Activated naive CD8-positive, alpha-beta T cell treated with anti-CD3 and anti-CD28 coated beads for 36 hours (primary cell): ENCODE results near the gene SORCS1. TPM values are rescaled to one million over a fixed set of nuclear protein-coding genes. Genes with fewer than 3 reads are reported as not detected.

Experiments used
- DNase-seq: peaks from one replicate; pipeline ENCODE4 v3.0.0; 2021
- H3K27ac Mint-ChIP-seq: one replicate; pipeline ENCODE4 v1.8.0; 2022; ENCODE audit warnings: mild to moderate bottlenecking, moderate library complexity, mixed read lengths
- H3K27me3 Mint-ChIP-seq: one replicate; pipeline ENCODE4 v1.8.0; 2022; ENCODE audit warnings: mild to moderate bottlenecking, mixed read lengths
- H3K36me3 Mint-ChIP-seq: one replicate; pipeline ENCODE4 v1.8.0; 2021; ENCODE audit warnings: mild to moderate bottlenecking, mixed read lengths
- H3K4me1 Mint-ChIP-seq: one replicate; pipeline ENCODE4 v1.8.0; 2021; ENCODE audit warnings: mixed read lengths
- H3K4me3 Mint-ChIP-seq: one replicate; pipeline ENCODE4 v1.8.0; 2022; ENCODE audit warnings: mild to moderate bottlenecking, moderate library complexity, mixed read lengths
- H3K9me3 Mint-ChIP-seq: one replicate; pipeline ENCODE4 v1.8.0; 2022; ENCODE audit warnings: mixed read lengths
- total RNA-seq, 2 experiments: library from RNA; stranded (reverse); gene quantifications; one replicate each; pipeline ENCODE4 v1.2.3, GENCODE V29; 2021

SORCS1 gene
- total RNA-seq, 2 experiments from 2014 or later: not detected

- H3K4me3 Mint-ChIP-seq: no peak overlapping the region
- H3K27ac Mint-ChIP-seq: no peak overlapping the region
- H3K27me3 Mint-ChIP-seq: no peaks in the 10 kb centered on the region
- no peaks in the 10 kb centered on the region for H3K36me3 Mint-ChIP-seq
- H3K9me3 Mint-ChIP-seq: peaks cover 6% of the 10 kb centered on the region
- DNase-seq: no peak
- no peaks in the 10 kb centered on the region for H3K4me1 Mint-ChIP-seq
Measured at GRCh38 chr10:107141524-107142061, 22.9 kb downstream of the SORCS1 start.

GRCh38 chr10:107139237-107139636 lies 25.3 kb downstream of the SORCS1 start:
- H3K9me3 Mint-ChIP-seq: peaks cover 1% of the 10 kb centered on the region

GRCh38 chr10:107133656-107134055 lies 30.9 kb downstream of the SORCS1 start:
- H3K4me3 Mint-ChIP-seq: no peak overlapping the region
- DNase-seq: no peak
- H3K36me3 Mint-ChIP-seq: no peaks in the 10 kb centered on the region
- no peak overlapping the region for H3K27ac Mint-ChIP-seq
- H3K27me3 Mint-ChIP-seq: no peaks in the 10 kb centered on the region
- H3K4me1 Mint-ChIP-seq: no peaks in the 10 kb centered on the region
- no peaks in the 10 kb centered on the region for H3K9me3 Mint-ChIP-seq

More at GRCh38 chr10:107139237-107139636, 25.3 kb downstream of the SORCS1 start:
- H3K36me3 Mint-ChIP-seq: no peaks in the 10 kb centered on the region
- H3K27ac Mint-ChIP-seq: no peak overlapping the region
- H3K4me3 Mint-ChIP-seq: no peak overlapping the region
- no peak for DNase-seq
- no peaks in the 10 kb centered on the region for H3K27me3 Mint-ChIP-seq
- H3K4me1 Mint-ChIP-seq: no peaks in the 10 kb centered on the region

- no peak for DNase-seq
- H3K27me3 Mint-ChIP-seq: no peaks in the 10 kb centered on the region
- H3K27ac Mint-ChIP-seq: no peak overlapping the region
- H3K4me1 Mint-ChIP-seq: no peaks in the 10 kb centered on the region
- H3K36me3 Mint-ChIP-seq: no peaks in the 10 kb centered on the region
- H3K9me3 Mint-ChIP-seq: peaks cover 2% of the 10 kb centered on the region
- no peak overlapping the region for H3K4me3 Mint-ChIP-seq
Measured at GRCh38 chr10:107129000-107129399, 35.5 kb downstream of the SORCS1 start.

GRCh38 chr10:107126512-107127065 lies 37.9 kb downstream of the SORCS1 start:
- no peaks in the 10 kb centered on the region for H3K4me1 Mint-ChIP-seq
- H3K4me3 Mint-ChIP-seq: no peak overlapping the region
- no peaks in the 10 kb centered on the region for H3K27me3 Mint-ChIP-seq
- DNase-seq: no peak
- peaks cover 2% of the 10 kb centered on the region for H3K9me3 Mint-ChIP-seq
- H3K27ac Mint-ChIP-seq: no peak overlapping the region
- no peaks in the 10 kb centered on the region for H3K36me3 Mint-ChIP-seq

GRCh38 chr10:107122703-107123102 lies 41.8 kb downstream of the SORCS1 start:
- Mint-ChIP-seq H3K27me3 (no peaks in the 10 kb centered on the region), H3K9me3 (peaks cover 2% of the 10 kb centered on the region), H3K4me3 (no peak overlapping the region), H3K36me3 (no peaks in the 10 kb centered on the region), H3K27ac (no peak overlapping the region), H3K4me1 (no peaks in the 10 kb centered on the region)
- no peak for DNase-seq

- Mint-ChIP-seq H3K36me3 (no peaks in the 10 kb centered on the region), H3K4me3 (no peak overlapping the region), H3K27ac (no peak overlapping the region), H3K27me3 (no peaks in the 10 kb centered on the region), H3K4me1 (no peaks in the 10 kb centered on the region), H3K9me3 (no peaks in the 10 kb centered on the region)
- no peak for DNase-seq
Measured at GRCh38 chr10:107118866-107119265, 45.6 kb downstream of the SORCS1 start.

GRCh38 chr10:107104026-107104652 lies 60.4 kb downstream of the SORCS1 start:
- H3K36me3 Mint-ChIP-seq: no peaks in the 10 kb centered on the region
- DNase-seq: no peak
- H3K27ac Mint-ChIP-seq: no peak overlapping the region
- no peaks in the 10 kb centered on the region for H3K27me3 Mint-ChIP-seq
- H3K4me3 Mint-ChIP-seq: no peak overlapping the region
- no peaks in the 10 kb centered on the region for H3K9me3 Mint-ChIP-seq
- H3K4me1 Mint-ChIP-seq: no peaks in the 10 kb centered on the region

- no peaks in the 10 kb centered on the region for H3K36me3 Mint-ChIP-seq
- peaks cover under 1% of the 10 kb centered on the region for H3K9me3 Mint-ChIP-seq
- no peaks in the 10 kb centered on the region for H3K4me1 Mint-ChIP-seq
Measured at GRCh38 chr10:107103174-107104025, 61.1 kb downstream of the SORCS1 start.

GRCh38 chr10:107098326-107098725 lies 66.2 kb downstream of the SORCS1 start:
- H3K4me3 Mint-ChIP-seq: no peak overlapping the region
- H3K27me3 Mint-ChIP-seq: no peaks in the 10 kb centered on the region
- H3K4me1 Mint-ChIP-seq: no peaks in the 10 kb centered on the region
- no peaks in the 10 kb centered on the region for H3K36me3 Mint-ChIP-seq
- H3K27ac Mint-ChIP-seq: no peak overlapping the region
- H3K9me3 Mint-ChIP-seq: peaks cover 2% of the 10 kb centered on the region
- no peak for DNase-seq

More at GRCh38 chr10:107103174-107104025, 61.1 kb downstream of the SORCS1 start:
- Mint-ChIP-seq H3K27ac (no peak overlapping the region), H3K27me3 (no peaks in the 10 kb centered on the region), H3K4me3 (no peak overlapping the region)
- DNase-seq: no peak

GRCh38 chr10:107094824-107095522 lies 69.5 kb downstream of the SORCS1 start:
- Mint-ChIP-seq H3K27me3 (no peaks in the 10 kb centered on the region), H3K4me1 (no peaks in the 10 kb centered on the region), H3K36me3 (no peaks in the 10 kb centered on the region), H3K9me3 (peaks cover 2% of the 10 kb centered on the region), H3K4me3 (no peak overlapping the region), H3K27ac (no peak overlapping the region)
- DNase-seq: no peak

GRCh38 chr10:107092321-107092720 lies 72.2 kb downstream of the SORCS1 start:
- Mint-ChIP-seq H3K36me3 (no peaks in the 10 kb centered on the region), H3K4me1 (no peaks in the 10 kb centered on the region), H3K27ac (no peak overlapping the region), H3K4me3 (no peak overlapping the region), H3K27me3 (no peaks in the 10 kb centered on the region), H3K9me3 (no peaks in the 10 kb centered on the region)
- DNase-seq: no peak

GRCh38 chr10:107091126-107091525 lies 73.4 kb downstream of the SORCS1 start:
- Mint-ChIP-seq H3K4me1 (no peaks in the 10 kb centered on the region), H3K27ac (no peak overlapping the region), H3K36me3 (no peaks in the 10 kb centered on the region), H3K9me3 (no peaks in the 10 kb centered on the region), H3K27me3 (no peaks in the 10 kb centered on the region), H3K4me3 (no peak overlapping the region)
- DNase-seq: no peak

- H3K4me3 Mint-ChIP-seq: no peak overlapping the region
- DNase-seq: no peak
- H3K27ac Mint-ChIP-seq: no peak overlapping the region
- H3K27me3 Mint-ChIP-seq: no peaks in the 10 kb centered on the region
- no peaks in the 10 kb centered on the region for H3K9me3 Mint-ChIP-seq
- no peaks in the 10 kb centered on the region for H3K4me1 Mint-ChIP-seq
- no peaks in the 10 kb centered on the region for H3K36me3 Mint-ChIP-seq
Measured at GRCh38 chr10:107085665-107086525, 78.6 kb downstream of the SORCS1 start.
